HepG2 (cell line): ENCODE results near the gene ATP2B2. TPM values are rescaled to one million over a fixed set of nuclear protein-coding genes. Genes with fewer than 3 reads are reported as not detected.

Source experiments
- ATAC-seq: fragments of 200-7000 bp; cut with Tn5 transposase; 3 replicates; pipeline ENCODE4 v1.9.1; 2020; ENCODE audit warnings: mild to moderate bottlenecking, moderate library complexity
- BruUV-seq: library from RNA; stranded (reverse); fragments of 400-500 nt; replicated peaks from 2 replicates; lab custom pipeline; 2021; lab: Mats Ljungman, UMichigan
- CTCF ChIA-PET: fragments of 300-600 bp; formaldehyde crosslinking; extraction: SDS; loops from one replicate; lab custom pipeline; 2021; ENCODE audit warnings: low total read pairs, inconsistent platforms, low intra/inter-chr PET ratio; lab: Yijun Ruan, JAX
- POLR2A ChIA-PET: fragments of 350-600 bp; sonication (Branson Sonifier 250); formaldehyde crosslinking; loops from one replicate; lab custom pipeline; 2020; ENCODE audit warnings: antibody characterized with exemption, inconsistent platforms; lab: Yijun Ruan, JAX
- DNase-seq: peaks from one replicate; pipeline ENCODE4 v3.0.0-alpha.2; 2015; ENCODE audit warnings: low spot score
- FAIRE-seq: peaks from 3 replicates; lab custom pipeline; 2011; peaks lifted over from hg19 to GRCh38; lab: Jason Lieb, UNC
- H2AFZ ChIP-seq: one replicate; pipeline ENCODE4 v1.6.1; 2011; ENCODE audit warnings: low read length, inconsistent platforms
- H3K27ac ChIP-seq: fragments of 300-600 bp; 3 replicates; pipeline ENCODE4 v1.8.0; 2011; ENCODE audit warnings: mixed run types, mild to moderate bottlenecking, mixed read lengths, low read length, inconsistent platforms; ENCODE audit not compliant: insufficient read depth; ENCODE audit errors: extremely low read length
- H3K27me3 ChIP-seq, 2 experiments: fragments of 200-600 bp in 1 of 2; 2 replicates in 1 of 2; 3 replicates in 1 of 2; pipeline versions ENCODE4 v1.6.0 to v1.8.0; 2011; ENCODE audit warnings: low read length in 2 of 2, mild to moderate bottlenecking in 2 of 2, moderate library complexity in 2 of 2, inconsistent platforms in 1 of 2; ENCODE audit not compliant: insufficient read depth in 2 of 2, control insufficient read depth in 1 of 2
- H3K36me3 ChIP-seq, 2 experiments: fragments of 200-600 bp in 1 of 2; replicated peaks in 1 of 2; 2 replicates in 1 of 2; 3 replicates in 1 of 2; pipeline versions ENCODE4 v1.5.1 to v1.8.0; 2011; ENCODE audit warnings: low read length in 2 of 2, inconsistent platforms in 1 of 2; ENCODE audit not compliant: insufficient read depth in 2 of 2, control insufficient read depth in 1 of 2
- H3K4me1 ChIP-seq: 2 replicates; pipeline ENCODE4 v1.5.1; 2012; ENCODE audit warnings: low read length, inconsistent platforms; ENCODE audit not compliant: insufficient read depth
- H3K4me2 ChIP-seq: 2 replicates; pipeline ENCODE4 v1.6.0; 2011; ENCODE audit warnings: low read depth, low read length, inconsistent platforms
- H3K4me3 ChIP-seq, 3 experiments: fragments of 200-600 bp in 1 of 3; sonication (generic), shearing (Covaris generic) in 1 of 3; replicated peaks in 1 of 3; 2 replicates each; pipeline ENCODE4 v1.5.1; 2011 to 2016; ENCODE audit warnings: low read length in 3 of 3, inconsistent platforms in 2 of 3, low read depth in 2 of 3, mild to moderate bottlenecking in 2 of 3, control low read depth in 1 of 3, mixed read lengths in 1 of 3; ENCODE audit not compliant: insufficient read depth in 1 of 3
- H3K79me2 ChIP-seq: one replicate; pipeline ENCODE4 v1.6.1; 2011; ENCODE audit warnings: low read length, inconsistent platforms; ENCODE audit not compliant: insufficient read depth
- H3K9ac ChIP-seq: 2 replicates; pipeline ENCODE4 v1.6.0; 2011; ENCODE audit warnings: mild to moderate bottlenecking, low read depth, low read length, inconsistent platforms; ENCODE audit not compliant: insufficient read depth
- H3K9me3 ChIP-seq: 2 replicates; pipeline ENCODE4 v1.5.1; 2012; ENCODE audit warnings: mild to moderate bottlenecking, low read length
- H4K20me1 ChIP-seq: 2 replicates; pipeline ENCODE4 v1.6.0; 2011; ENCODE audit warnings: inconsistent platforms, mild to moderate bottlenecking, low read length, moderate library complexity; ENCODE audit not compliant: insufficient read depth
- CAMTA2 ChIP-seq: sonication (generic); formaldehyde crosslinking; IDR thresholded peaks from 2 replicates; pipeline ENCODE4 v1.4.0; 2020; ENCODE audit warnings: mild to moderate bottlenecking, missing genetic modification reagents, borderline replicate concordance
- GABPB1 ChIP-seq: IDR thresholded peaks from 2 replicates; pipeline ENCODE4 v1.6.1; 2016; ENCODE audit warnings: mild to moderate bottlenecking, missing genetic modification reagents, moderate library complexity, missing compliant biosample characterization
- HNF4A ChIP-seq: sonication (generic); formaldehyde crosslinking; IDR thresholded peaks from 2 replicates; pipeline ENCODE4 v1.4.0; 2020; ENCODE audit warnings: missing genetic modification reagents
- JDP2 ChIP-seq: sonication (generic); formaldehyde crosslinking; IDR thresholded peaks from 2 replicates; pipeline ENCODE4 v1.8.1; 2022; ENCODE audit warnings: missing genetic modification reagents, borderline replicate concordance
- KAT2B ChIP-seq: fragments of 150-350 bp; IDR thresholded peaks from 2 replicates; pipeline ENCODE4 v1.6.1; 2014; ENCODE audit warnings: low read depth, low read length, borderline replicate concordance
- PHB2 ChIP-seq: fragments of 450-650 bp; IDR thresholded peaks from 2 replicates; pipeline ENCODE4 v1.6.1; 2018; ENCODE audit not compliant: partially characterized antibody
- PHF5A ChIP-seq: IDR thresholded peaks from one replicate; pipeline ENCODE4 v1.6.1; 2018; ENCODE audit warnings: low read depth, missing genetic modification reagents; ENCODE audit not compliant: unreplicated experiment
- PRPF4 ChIP-seq: fragments of 200-400 bp; formaldehyde crosslinking; IDR thresholded peaks from 2 replicates; pipeline ENCODE4 v1.6.1; 2016; ENCODE audit warnings: low read length, low read depth; ENCODE audit not compliant: poor library complexity, severe bottlenecking
- SCMH1 ChIP-seq: sonication (generic); formaldehyde crosslinking; IDR thresholded peaks from 2 replicates; pipeline ENCODE4 v1.9.0; 2021; ENCODE audit warnings: missing genetic modification reagents, mild to moderate bottlenecking, borderline replicate concordance
- SIX4 ChIP-seq: sonication (generic); formaldehyde crosslinking; IDR thresholded peaks from 2 replicates; pipeline ENCODE4 v1.4.0; 2020; ENCODE audit warnings: missing genetic modification reagents
- SMC3 ChIP-seq: IDR thresholded peaks from 2 replicates; pipeline ENCODE4 v1.6.1; 2011; ENCODE audit warnings: low read length, improper control_type of control experiment
- SP140L ChIP-seq: sonication (generic); formaldehyde crosslinking; IDR thresholded peaks from 2 replicates; pipeline ENCODE4 v1.4.0; 2020; ENCODE audit warnings: missing genetic modification reagents, borderline replicate concordance
- SP4 ChIP-seq: sonication (generic); formaldehyde crosslinking; IDR thresholded peaks from 2 replicates; pipeline ENCODE4 v1.8.1; 2023; ENCODE audit warnings: mild to moderate bottlenecking, missing genetic modification reagents
- ZNF18 ChIP-seq: sonication (generic); formaldehyde crosslinking; IDR thresholded peaks from 2 replicates; pipeline ENCODE4 v1.8.0; 2022; ENCODE audit warnings: mild to moderate bottlenecking, missing genetic modification reagents; ENCODE audit not compliant: insufficient replicate concordance
- ZNF256 ChIP-seq: sonication (generic); formaldehyde crosslinking; conservative IDR thresholded peaks from 2 replicates; pipeline ENCODE4 v1.4.0; 2020; ENCODE audit warnings: missing genetic modification reagents
- ZNF549 ChIP-seq: sonication (generic); formaldehyde crosslinking; IDR thresholded peaks from 2 replicates; pipeline ENCODE4 v1.5.0; 2020; ENCODE audit warnings: missing genetic modification reagents
- ZNF652 ChIP-seq: IDR thresholded peaks from 2 replicates; pipeline ENCODE4 v1.6.1; 2016; ENCODE audit warnings: low read depth, borderline replicate concordance
- WGBS: methylation state at CpG from one replicate; pipeline ENCODE4 v1.1.6; 2017; ENCODE audit warnings: low lambda C conversion rate; 5-methylcytosine and 5-hydroxymethylcytosine counted together
- in situ Hi-C: cut with HindIII; loops from 2 replicates; pipeline ENCODE4 v1.10.0; 2017; ENCODE audit warnings: low pct_unique_long_range_greater_than_20kb; ENCODE audit not compliant: extremely low pct_ligation_motif_present
- intact Hi-C: fragments of 100-400 bp; cut with micrococcal nuclease; formaldehyde crosslinking; loops from one replicate; pipeline ENCODE4 v1.10.0; 2022; ENCODE audit not compliant: unreplicated experiment
- polyA plus RNA-seq, 8 experiments: library from polyadenylated mRNA; depleted of rRNA in 3 of 8; stranded (reverse) in 7 of 8; unstranded in 1 of 8; fragments of >200 nt; fragmentation: Illumina TruSeq in 4 of 8; extraction: Trizol in 4 of 8; gene quantifications; 2 replicates each; pipeline versions ENCODE4 v1.2.1 to v1.2.3, GENCODE V29; 2011 to 2016; ENCODE audit warnings: low read depth in 4 of 8, missing spikeins in 1 of 8, mixed read lengths in 1 of 8; ENCODE audit not compliant: insufficient read depth in 1 of 8
- total RNA-seq, 5 experiments: library from RNA; depleted of rRNA; stranded (reverse); fragments of >200 nt; fragmentation: Illumina TruSeq; extraction: Trizol; gene quantifications; 2 replicates each; pipeline ENCODE4 v1.2.3, GENCODE V29; 2016; ENCODE audit warnings: low read depth in 1 of 5
- TF ChIP-seq, protein P1 (sequence below): IDR thresholded peaks from 2 replicates; pipeline ENCODE4 v1.6.1; 2016; ENCODE audit warnings: mild to moderate bottlenecking

The ATP2B2 gene
- total and polyA plus RNA-seq, 2 of the 13 experiments (the other 11 are each of a cell fraction or from before 2014, with no cell fraction given): 1.5 to 2.3 TPM

DNA sequence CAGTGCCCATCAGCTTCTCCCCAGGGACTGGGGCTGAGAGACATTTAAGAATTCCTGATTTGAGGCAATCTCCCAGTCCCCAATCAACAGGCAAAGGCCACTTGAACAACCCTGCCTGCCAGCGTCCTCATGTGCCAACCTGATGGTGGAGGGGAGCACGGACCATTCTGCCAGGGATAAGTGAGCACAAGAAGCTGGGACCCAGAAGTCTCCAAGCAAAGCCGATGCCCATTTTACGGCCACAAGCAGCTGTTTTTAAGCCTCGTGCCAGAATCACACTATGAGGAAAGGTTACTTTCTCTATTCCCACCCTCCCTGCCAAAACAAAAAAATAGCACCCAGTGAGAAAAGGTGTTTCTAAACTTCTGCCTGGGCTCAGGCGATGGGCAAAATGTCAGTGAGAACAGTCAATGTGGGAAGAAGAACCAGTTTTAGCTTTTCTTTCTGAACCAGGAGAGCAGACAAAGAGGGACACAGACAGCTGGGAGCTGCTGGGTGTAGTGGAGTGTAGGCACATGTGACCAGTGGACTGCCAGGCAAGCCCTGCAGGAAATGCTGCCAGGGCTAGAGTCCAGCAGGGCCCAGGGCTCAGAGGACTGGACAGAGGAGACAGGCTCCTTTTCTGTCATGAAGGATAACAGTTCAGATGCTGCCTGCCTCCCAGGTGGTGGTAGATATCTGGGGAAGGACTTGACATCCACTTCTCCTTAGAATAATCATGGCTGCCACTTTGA, 57.7 kb downstream of the ATP2B2 start (continued):
- TF ChIP-seq ZNF18 (CRISPR knock-in tag): no peak
- TF ChIP-seq SMC3: no peak
- no peak for TF ChIP-seq ZNF256 (CRISPR knock-in tag)
- TF ChIP-seq PHB2: no peak
- no peak for TF ChIP-seq SCMH1 (CRISPR knock-in tag)
- no peak for TF ChIP-seq PHF5A
- no peak for TF ChIP-seq HNF4A

DNA sequence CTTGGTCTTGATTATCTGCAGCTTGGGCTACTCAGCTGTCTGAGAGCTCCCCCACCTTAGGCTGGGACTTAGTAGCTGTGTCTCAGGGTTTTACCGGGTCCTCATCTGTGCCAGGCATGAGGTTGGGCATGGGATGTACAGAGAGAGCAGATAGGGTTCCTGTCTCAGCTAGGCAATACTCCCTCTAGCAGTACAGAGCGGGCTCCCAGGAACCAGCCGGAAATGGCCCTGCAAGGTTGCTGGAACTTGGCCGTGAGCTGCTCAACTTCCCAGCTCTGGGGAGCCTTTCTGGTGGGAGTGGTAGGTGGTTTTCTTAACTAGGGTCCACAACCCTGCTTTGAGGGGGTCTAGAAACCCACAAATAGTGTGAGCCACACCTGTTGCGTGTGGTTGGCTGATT, 58.3 kb downstream of the ATP2B2 start:
- H3K9ac ChIP-seq: no peak overlapping the region
- no peaks in the 10 kb centered on the region for H3K79me2 ChIP-seq
- no peaks in the 10 kb centered on the region; the same call in 1 of the 2 replicates for H4K20me1 ChIP-seq
- no peaks in the 10 kb centered on the region; a peak in 1 of 5 replicates for H3K36me3 ChIP-seq
- H3K4me3 ChIP-seq: no peak overlapping the region
- ATAC-seq: no peak
- POLR2A ChIA-PET: no interaction called here
- no peak for FAIRE-seq
- TF ChIP-seq JDP2: no peak
- TF ChIP-seq KAT2B: no peak
- no peak for TF ChIP-seq SP140L (CRISPR knock-in tag)
- TF ChIP-seq PRPF4: no peak
- no peak for TF ChIP-seq ZNF652
- no peak for TF ChIP-seq SIX4
- TF ChIP-seq, protein P1, sequence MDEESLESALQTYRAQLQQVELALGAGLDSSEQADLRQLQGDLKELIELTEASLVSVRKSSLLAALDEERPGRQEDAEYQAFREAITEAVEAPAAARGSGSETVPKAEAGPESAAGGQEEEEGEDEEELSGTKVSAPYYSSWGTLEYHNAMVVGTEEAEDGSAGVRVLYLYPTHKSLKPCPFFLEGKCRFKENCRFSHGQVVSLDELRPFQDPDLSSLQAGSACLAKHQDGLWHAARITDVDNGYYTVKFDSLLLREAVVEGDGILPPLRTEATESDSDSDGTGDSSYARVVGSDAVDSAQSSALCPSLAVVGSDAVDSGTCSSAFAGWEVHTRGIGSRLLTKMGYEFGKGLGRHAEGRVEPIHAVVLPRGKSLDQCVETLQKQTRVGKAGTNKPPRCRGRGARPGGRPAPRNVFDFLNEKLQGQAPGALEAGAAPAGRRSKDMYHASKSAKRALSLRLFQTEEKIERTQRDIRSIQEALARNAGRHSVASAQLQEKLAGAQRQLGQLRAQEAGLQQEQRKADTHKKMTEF (CRISPR knock-in tag): no peak
- TF ChIP-seq CAMTA2 (CRISPR knock-in tag): no peak
- TF ChIP-seq ZNF549: no peak
- no peak for TF ChIP-seq SP4
- no peak for TF ChIP-seq GABPB1
- no peak overlapping the region for H3K27ac ChIP-seq
- 0 out of 5 replicates have a peak, but pooled peaks cover 0 to 4% of the 10 kb centered on the region in 2 experiments for H3K27me3 ChIP-seq
- DNase-seq: no peak
- H3K9me3 ChIP-seq: no peaks in the 10 kb centered on the region
- no peak overlapping the region for H2AFZ ChIP-seq
- CTCF ChIA-PET: no interaction called here
- H3K4me1 ChIP-seq: no peaks in the 10 kb centered on the region
- in situ Hi-C loops: no loop called here
- BruUV-seq: no TSS peak
- H3K4me2 ChIP-seq: no peak overlapping the region
- intact Hi-C loops: no loop called here
- 42% methylated on average over 2 of the region's 5 CpGs for WGBS
